ENCODE measurements around the gene RMRP. TPM values are rescaled to one million over a fixed set of nuclear protein-coding genes. Genes with fewer than 3 reads are reported as not detected.

Gene RMRP
- polyA plus RNA-seq, 1 donor (not counting 4 experiments of a cell fraction or from before 2014, with no cell fraction given), result 21.6 TPM

DNA sequence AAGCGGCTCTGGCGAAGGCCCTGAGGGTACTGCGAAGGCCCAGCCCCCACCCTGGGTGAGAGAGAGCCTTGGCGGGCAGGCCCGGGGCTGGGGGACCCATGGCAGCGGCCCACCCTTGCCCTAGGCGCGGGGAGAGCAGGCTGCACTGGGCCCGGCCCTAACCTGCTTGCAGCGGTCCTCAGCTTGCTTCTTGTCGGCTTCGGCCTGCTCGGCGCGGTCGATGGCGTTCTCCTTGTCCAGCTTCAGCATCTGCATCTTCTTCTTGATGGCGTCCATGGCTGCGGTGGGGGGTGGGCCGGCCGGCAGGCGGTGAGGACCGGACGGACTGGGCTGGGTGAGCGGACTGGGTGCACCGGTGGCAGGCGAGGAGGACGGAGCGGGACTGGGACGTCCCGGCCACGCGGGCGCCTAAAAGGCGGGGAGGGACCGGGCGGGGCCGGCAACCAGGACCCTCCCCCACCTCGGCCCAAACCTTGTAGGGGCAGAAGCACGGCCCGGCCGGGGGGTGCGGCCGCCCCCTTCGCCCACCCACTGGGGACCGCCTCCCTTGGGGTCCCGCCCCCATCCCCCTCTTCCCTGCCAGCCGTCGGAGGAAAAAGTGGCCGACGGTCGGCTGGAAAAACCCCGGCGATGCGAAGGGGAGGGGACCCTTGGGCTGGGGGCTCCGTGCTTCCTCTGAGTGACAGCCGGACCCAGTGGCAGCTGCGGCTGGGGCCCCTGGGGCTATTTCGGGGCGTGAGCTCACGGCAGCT is 31.9 kb upstream of the RMRP start, which contains the start of gene TPM2:
Gene TPM2, minus strand, starts transcription at position 384 of the 752 bp plus-strand sequence. Its CDS starts 108 bp downstream, at position 276.
- H3K4me3 ChIP-seq (ENCODE audit: control insufficient read depth in 2 of 3, extremely low read depth in 1 of 3, insufficient read depth in 2 of 3, low read depth in 1 of 3, low read length in 3 of 3), result peak within 1 kb of the TSS; percentile 50 to 72 (median 66)
- no peaks in the 10 kb centered on the region for H3K79me2 ChIP-seq (ENCODE audit: control insufficient read depth, insufficient read depth, low read length)
- peak within 1 kb of the TSS; percentile 60 for H2AFZ ChIP-seq (ENCODE audit: control insufficient read depth, low read length)
- FAIRE-seq (no peak), DNase-seq (ENCODE audit: low read depth, low spot score) (no peak)
- no peaks in the 10 kb centered on the region for H4K20me1 ChIP-seq (ENCODE audit: control insufficient read depth, extremely low read depth, insufficient read depth, low read length)
- H3K36me3 ChIP-seq (ENCODE audit: control insufficient read depth in 2 of 2, extremely low read depth in 1 of 2, insufficient read depth in 2 of 2, low read length in 2 of 2), result peaks cover 0 to 4% of the 10 kb centered on the region in 2 experiments
- peaks cover 16% of the 10 kb centered on the region for H3K4me1 ChIP-seq (ENCODE audit: control insufficient read depth, extremely low read depth, insufficient read depth, low read length)
- dilution Hi-C loops (cut with MboI; ENCODE audit: extremely low pct_ligation_motif_present, low sequenced_read_pairs), result no loop called here
- H3K9ac ChIP-seq (ENCODE audit: control insufficient read depth, extremely low read depth, insufficient read depth, low read length), result peak within 1 kb of the TSS; percentile 61
- peak within 1 kb of the TSS; percentile 59 for H3K27ac ChIP-seq (ENCODE audit: control insufficient read depth, insufficient read depth, low read length)
- no peaks in the 10 kb centered on the region for H3K9me3 ChIP-seq (ENCODE audit: control insufficient read depth, low read depth, low read length)
- peak within 1 kb of the TSS; percentile 73 for H3K4me2 ChIP-seq (ENCODE audit: control insufficient read depth, extremely low read depth, insufficient read depth, low read depth, low read length)
- H3K9me1 ChIP-seq (ENCODE audit: control insufficient read depth, extremely low read depth, insufficient read depth, low read length), result no peaks in the 10 kb centered on the region
- TF ChIP-seq, protein P1, sequence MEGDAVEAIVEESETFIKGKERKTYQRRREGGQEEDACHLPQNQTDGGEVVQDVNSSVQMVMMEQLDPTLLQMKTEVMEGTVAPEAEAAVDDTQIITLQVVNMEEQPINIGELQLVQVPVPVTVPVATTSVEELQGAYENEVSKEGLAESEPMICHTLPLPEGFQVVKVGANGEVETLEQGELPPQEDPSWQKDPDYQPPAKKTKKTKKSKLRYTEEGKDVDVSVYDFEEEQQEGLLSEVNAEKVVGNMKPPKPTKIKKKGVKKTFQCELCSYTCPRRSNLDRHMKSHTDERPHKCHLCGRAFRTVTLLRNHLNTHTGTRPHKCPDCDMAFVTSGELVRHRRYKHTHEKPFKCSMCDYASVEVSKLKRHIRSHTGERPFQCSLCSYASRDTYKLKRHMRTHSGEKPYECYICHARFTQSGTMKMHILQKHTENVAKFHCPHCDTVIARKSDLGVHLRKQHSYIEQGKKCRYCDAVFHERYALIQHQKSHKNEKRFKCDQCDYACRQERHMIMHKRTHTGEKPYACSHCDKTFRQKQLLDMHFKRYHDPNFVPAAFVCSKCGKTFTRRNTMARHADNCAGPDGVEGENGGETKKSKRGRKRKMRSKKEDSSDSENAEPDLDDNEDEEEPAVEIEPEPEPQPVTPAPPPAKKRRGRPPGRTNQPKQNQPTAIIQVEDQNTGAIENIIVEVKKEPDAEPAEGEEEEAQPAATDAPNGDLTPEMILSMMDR (optimal IDR thresholded peaks at IDR 0.05 in 1 of 3, IDR thresholded peaks at IDR 0.05 in 1 of 3, conservative IDR thresholded peaks at IDR 0.05 in 1 of 3; ENCODE audit: extremely low read depth in 1 of 3, insufficient read depth in 2 of 3, low read length in 3 of 3), result no peak
- no peak for TF ChIP-seq EZH2 (IDR thresholded peaks at IDR 0.05; ENCODE audit: low read length)
- H3K27me3 ChIP-seq (ENCODE audit: control insufficient read depth, extremely low read depth, insufficient read depth, low read length), result no peaks in the 10 kb centered on the region

DNA sequence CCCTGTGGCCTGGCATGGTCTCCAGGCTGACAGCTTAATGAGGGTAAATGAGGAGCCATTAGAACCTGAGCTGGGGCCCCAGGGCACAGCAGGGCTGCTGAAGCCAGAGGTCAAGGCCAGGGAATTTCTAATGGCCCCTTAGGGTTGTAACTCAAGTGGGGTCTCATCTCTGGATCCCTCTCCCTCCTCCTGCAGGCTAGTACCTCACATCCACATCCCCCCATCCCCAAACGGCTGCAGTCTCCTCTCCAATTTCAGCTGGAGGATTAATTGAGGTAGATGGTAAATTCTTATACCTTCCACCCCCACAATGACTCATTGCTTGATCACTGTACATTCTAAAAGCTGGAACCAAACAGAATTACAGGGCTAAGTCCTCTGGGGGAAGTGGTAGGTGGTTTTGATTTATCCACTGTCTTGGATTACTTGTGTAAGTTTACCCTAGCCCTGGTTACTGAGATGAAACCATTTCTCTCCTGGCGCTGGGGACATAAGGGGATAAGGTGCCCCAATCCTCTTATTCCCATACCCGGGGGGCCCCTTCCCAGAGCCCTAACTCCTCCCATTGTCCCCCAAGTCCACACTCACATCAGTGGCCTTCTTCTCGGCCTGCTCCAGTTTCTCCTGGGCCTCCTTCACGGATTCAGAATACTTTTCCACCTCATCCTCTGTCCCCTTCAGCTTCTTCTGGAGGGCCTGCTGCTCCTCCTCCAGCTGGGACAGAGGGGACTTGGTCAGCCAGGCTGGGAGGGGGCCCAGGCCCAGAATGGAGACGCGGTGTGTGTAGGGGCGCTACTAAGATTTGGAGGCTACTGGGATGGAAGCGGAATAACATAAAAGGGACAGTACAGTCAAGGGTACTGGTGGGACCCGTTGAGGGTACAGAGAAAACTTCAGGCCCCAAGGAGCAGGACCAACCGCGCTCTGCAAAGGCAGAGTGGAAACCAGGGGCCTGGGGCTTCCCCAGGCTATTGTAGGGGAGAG is 31.0 kb upstream of the RMRP start:
- no peaks in the 10 kb centered on the region for H3K9me3 ChIP-seq (ENCODE audit: control insufficient read depth, low read depth, low read length)
- peak overlapping the region; percentile 49 for H3K9ac ChIP-seq (ENCODE audit: control insufficient read depth, extremely low read depth, insufficient read depth, low read length)
- no peaks in the 10 kb centered on the region for H3K27me3 ChIP-seq (ENCODE audit: control insufficient read depth, extremely low read depth, insufficient read depth, low read length)
- TF ChIP-seq EZH2 (IDR thresholded peaks at IDR 0.05; ENCODE audit: low read length), result no peak
- TF ChIP-seq, protein P1 (optimal IDR thresholded peaks at IDR 0.05 in 1 of 3, IDR thresholded peaks at IDR 0.05 in 1 of 3, conservative IDR thresholded peaks at IDR 0.05 in 1 of 3; ENCODE audit: extremely low read depth in 1 of 3, insufficient read depth in 2 of 3, low read length in 3 of 3), result no peak
- no peaks in the 10 kb centered on the region for H3K9me1 ChIP-seq (ENCODE audit: control insufficient read depth, extremely low read depth, insufficient read depth, low read length)
- no peak overlapping the region for H2AFZ ChIP-seq (ENCODE audit: control insufficient read depth, low read length)
- H3K4me2 ChIP-seq (ENCODE audit: control insufficient read depth, extremely low read depth, insufficient read depth, low read depth, low read length), result peak overlapping the region; percentile 73
- H3K4me3 ChIP-seq (ENCODE audit: control insufficient read depth in 2 of 3, extremely low read depth in 1 of 3, insufficient read depth in 2 of 3, low read depth in 1 of 3, low read length in 3 of 3), result peak overlapping the region; percentile 32 to 50 (median 35)
- dilution Hi-C loops (cut with MboI; ENCODE audit: extremely low pct_ligation_motif_present, low sequenced_read_pairs), result no loop called here
- no peaks in the 10 kb centered on the region for H4K20me1 ChIP-seq (ENCODE audit: control insufficient read depth, extremely low read depth, insufficient read depth, low read length)
- H3K27ac ChIP-seq (ENCODE audit: control insufficient read depth, insufficient read depth, low read length), result peak overlapping the region; percentile 59
- no peak for DNase-seq (ENCODE audit: low read depth, low spot score)
- peaks cover 0 to 4% of the 10 kb centered on the region in 2 experiments for H3K36me3 ChIP-seq (ENCODE audit: control insufficient read depth in 2 of 2, extremely low read depth in 1 of 2, insufficient read depth in 2 of 2, low read length in 2 of 2)
- peaks cover 16% of the 10 kb centered on the region for H3K4me1 ChIP-seq (ENCODE audit: control insufficient read depth, extremely low read depth, insufficient read depth, low read length)
- no peaks in the 10 kb centered on the region for H3K79me2 ChIP-seq (ENCODE audit: control insufficient read depth, insufficient read depth, low read length)
- FAIRE-seq, result peak; percentile 95

Data from keratinocyte (primary cell).